HG03196 (cell line): ENCODE measurements around the gene STXBP2.

Experiments used
- ATAC-seq: cut with Tn5 transposase; IDR thresholded peaks from one replicate; pipeline ENCODE4 v1.9.1; 2021; ENCODE audit not compliant: unreplicated experiment

The STXBP2 gene

GRCh38 chr19:7648265-7649014 is 11.5 kb downstream of the STXBP2 start:
- ATAC-seq = no peak

GRCh38 chr19:7650148-7650547 is 13.2 kb downstream of the STXBP2 start:
- no peak for ATAC-seq

GRCh38 chr19:7652061-7652641 is 15.2 kb downstream of the STXBP2 start:
- ATAC-seq = peak; percentile 46

GRCh38 chr19:7654401-7654800 is 17.5 kb downstream of the STXBP2 start:
- no peak for ATAC-seq

GRCh38 chr19:7655581-7655980 is 18.7 kb downstream of the STXBP2 start:
- ATAC-seq = no peak

- ATAC-seq = no peak
Observed at GRCh38 chr19:7657131-7657751, 20.3 kb downstream of the STXBP2 start.

GRCh38 chr19:7658219-7658686 is 21.3 kb downstream of the STXBP2 start:
- no peak for ATAC-seq

GRCh38 chr19:7661744-7662538 is 25.0 kb downstream of the STXBP2 start:
- ATAC-seq = no peak

GRCh38 chr19:7662657-7663056 is 25.7 kb downstream of the STXBP2 start:
- no peak for ATAC-seq

GRCh38 chr19:7663706-7664105 is 26.8 kb downstream of the STXBP2 start:
- ATAC-seq = no peak

- no peak for ATAC-seq
Observed at GRCh38 chr19:7665076-7665475, 28.2 kb downstream of the STXBP2 start.

- no peak for ATAC-seq
Observed at GRCh38 chr19:7668842-7669241, 31.9 kb downstream of the STXBP2 start, which contains the start of gene RETN. RETN (plus strand) TSS chr19:7669049; CDS start chr19:7669327, 278 bp downstream.

GRCh38 chr19:7669641-7670040 is 32.7 kb downstream of the STXBP2 start:
- no peak for ATAC-seq

- no peak for ATAC-seq
Observed at GRCh38 chr19:7670150-7670783, 33.4 kb downstream of the STXBP2 start.

GRCh38 chr19:7670790-7671189 is 33.9 kb downstream of the STXBP2 start:
- ATAC-seq = no peak

- ATAC-seq = no peak
Observed at GRCh38 chr19:7672522-7672921, 35.6 kb downstream of the STXBP2 start.

GRCh38 chr19:7674010-7675005 is 37.4 kb downstream of the STXBP2 start:
- ATAC-seq = no peak

- no peak for ATAC-seq
Observed at GRCh38 chr19:7676376-7676775, 39.5 kb downstream of the STXBP2 start.

- no peak for ATAC-seq
Observed at GRCh38 chr19:7676854-7677253, 39.9 kb downstream of the STXBP2 start, which contains the start of gene MCEMP1. MCEMP1 (plus strand) TSS chr19:7677090; CDS start chr19:7677121, 31 bp downstream.
